HG03354 (cell line): ENCODE data around the gene ZNF98.

Experiments used
- ATAC-seq: cut with Tn5 transposase; IDR thresholded peaks from one replicate; pipeline ENCODE4 v1.9.1; 2021; ENCODE audit warnings: mild to moderate bottlenecking; ENCODE audit not compliant: unreplicated experiment, poor library complexity, severe bottlenecking

Gene ZNF98

GRCh38 chr19:22422211-22422610 is at the start of gene ZNF98:
Gene ZNF98, minus strand, starts transcription at chr19:22422346. Its CDS starts 122 bp downstream, at chr19:22422224.
- no peak for ATAC-seq

GRCh38 chr19:22446605-22447004 is 24.5 kb upstream of the ZNF98 start:
- no peak for ATAC-seq

GRCh38 chr19:22438011-22438410 is 15.9 kb upstream of the ZNF98 start:
- no peak for ATAC-seq

- no peak for ATAC-seq
These were observed 6.1 kb upstream of the ZNF98 start for GRCh38 chr19:22427960-22428913.

- no peak for ATAC-seq
These were observed 5.4 kb upstream of the ZNF98 start for GRCh38 chr19:22427547-22427946.

- ATAC-seq, result no peak
These were observed 4.8 kb upstream of the ZNF98 start for GRCh38 chr19:22426901-22427300.

GRCh38 chr19:22421797-22422196 is 349 bp downstream of the ZNF98 start:
- ATAC-seq, result no peak

- no peak for ATAC-seq
These were observed 67.5 kb downstream of the ZNF98 start for GRCh38 chr19:22354665-22355064.
